Fibroblast of the aortic adventitia (primary cell): ENCODE data around the gene RDH14. TPM values are rescaled to one million over a fixed set of nuclear protein-coding genes. Genes with fewer than 3 reads are reported as not detected.
A peak's percentile ranks its signal among the peaks of the same experiment; 100 is the strongest.

Experiments used
- DNase-seq: peaks from one replicate; pipeline ENCODE4 v3.0.0-alpha.2; 2010; ENCODE audit warnings: low read depth
- H3K4me3 ChIP-seq: 2 replicates; pipeline ENCODE4 v1.5.1; 2011; ENCODE audit warnings: low read depth, mild to moderate bottlenecking, control low read depth, low read length, moderate library complexity
- CTCF ChIP-seq: IDR thresholded peaks from 2 replicates; pipeline ENCODE4 v1.5.1; 2011; ENCODE audit warnings: mild to moderate bottlenecking, low read length, control low read depth, inconsistent platforms; ENCODE audit not compliant: insufficient read depth
- total RNA-seq: library from RNA; depleted of rRNA; stranded (reverse); fragments of >200 nt; gene quantifications from 2 replicates; pipeline ENCODE4 v1.2.3, GENCODE V29; 2012; ENCODE audit warnings: low replicate concordance

RDH14 gene
- total RNA-seq, 1 donor: 40.5 TPM

- H3K4me3 ChIP-seq: no peak overlapping the region
- no peak for DNase-seq
- no peak for TF ChIP-seq CTCF
Measured at GRCh38 chr2:18527326-18527725, 33.1 kb downstream of the RDH14 start.

DNA sequence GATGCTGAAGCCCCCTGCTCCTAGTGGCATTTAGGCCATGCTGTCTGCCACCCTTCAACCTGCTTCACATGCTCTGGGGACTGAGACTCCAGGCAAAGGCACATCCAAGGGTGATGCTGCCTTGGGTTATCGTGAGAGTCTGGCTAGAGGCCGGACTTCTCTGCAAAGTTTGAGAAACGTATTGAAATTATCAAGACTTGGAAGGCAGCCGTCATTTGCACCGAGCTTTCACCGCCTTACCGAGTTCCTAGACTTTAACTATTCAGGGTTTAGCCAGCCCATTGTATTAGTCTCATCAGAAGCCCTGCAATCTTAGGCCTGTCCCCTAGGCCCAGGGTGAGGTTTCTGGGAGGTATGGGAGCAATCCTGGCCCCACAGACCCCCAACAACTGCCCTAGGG is 34.0 kb downstream of the RDH14 start:
- no peak overlapping the region for H3K4me3 ChIP-seq
- TF ChIP-seq CTCF: no peak
- peak; percentile 62 for DNase-seq

GRCh38 chr2:18525852-18526251 is 34.6 kb downstream of the RDH14 start:
- TF ChIP-seq CTCF: no peak
- no peak for DNase-seq
- no peak overlapping the region for H3K4me3 ChIP-seq

GRCh38 chr2:18525236-18525635 is 35.2 kb downstream of the RDH14 start:
- no peak for DNase-seq
- H3K4me3 ChIP-seq: no peak overlapping the region
- no peak for TF ChIP-seq CTCF

DNA sequence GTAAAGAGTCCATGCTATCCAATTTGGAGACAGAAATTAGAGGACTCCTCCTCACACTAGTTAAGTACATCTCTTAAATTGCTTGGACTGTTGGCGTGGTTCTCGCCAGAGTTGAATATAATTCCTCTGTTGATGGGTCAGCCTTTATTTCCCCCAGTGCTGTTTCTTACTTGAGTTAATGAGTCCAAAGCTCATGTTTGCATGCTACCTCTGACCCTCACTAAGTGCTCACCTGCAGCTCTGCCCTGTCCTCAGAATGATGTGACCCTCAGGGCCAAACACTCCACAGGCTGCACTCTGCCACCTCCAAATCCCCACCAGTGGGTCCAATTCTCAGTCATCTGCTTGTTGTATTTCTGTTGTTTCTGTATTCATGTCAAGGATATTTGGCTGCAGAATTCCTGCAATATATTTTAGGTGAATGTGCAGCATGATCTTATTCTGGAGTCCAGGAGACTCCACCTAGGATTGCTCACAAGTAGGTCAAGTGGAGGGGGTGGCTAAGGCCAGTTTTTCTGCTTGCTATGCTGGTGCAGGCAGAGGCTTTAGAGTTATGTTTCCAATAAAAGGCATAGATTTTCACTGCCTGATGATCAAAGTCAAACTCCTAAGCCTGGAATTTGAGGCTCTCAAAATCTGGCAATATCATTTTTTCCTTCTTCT is 37.8 kb downstream of the RDH14 start:
- peak; percentile 59 for DNase-seq
- H3K4me3 ChIP-seq: no peak overlapping the region
- TF ChIP-seq CTCF: no peak

DNA sequence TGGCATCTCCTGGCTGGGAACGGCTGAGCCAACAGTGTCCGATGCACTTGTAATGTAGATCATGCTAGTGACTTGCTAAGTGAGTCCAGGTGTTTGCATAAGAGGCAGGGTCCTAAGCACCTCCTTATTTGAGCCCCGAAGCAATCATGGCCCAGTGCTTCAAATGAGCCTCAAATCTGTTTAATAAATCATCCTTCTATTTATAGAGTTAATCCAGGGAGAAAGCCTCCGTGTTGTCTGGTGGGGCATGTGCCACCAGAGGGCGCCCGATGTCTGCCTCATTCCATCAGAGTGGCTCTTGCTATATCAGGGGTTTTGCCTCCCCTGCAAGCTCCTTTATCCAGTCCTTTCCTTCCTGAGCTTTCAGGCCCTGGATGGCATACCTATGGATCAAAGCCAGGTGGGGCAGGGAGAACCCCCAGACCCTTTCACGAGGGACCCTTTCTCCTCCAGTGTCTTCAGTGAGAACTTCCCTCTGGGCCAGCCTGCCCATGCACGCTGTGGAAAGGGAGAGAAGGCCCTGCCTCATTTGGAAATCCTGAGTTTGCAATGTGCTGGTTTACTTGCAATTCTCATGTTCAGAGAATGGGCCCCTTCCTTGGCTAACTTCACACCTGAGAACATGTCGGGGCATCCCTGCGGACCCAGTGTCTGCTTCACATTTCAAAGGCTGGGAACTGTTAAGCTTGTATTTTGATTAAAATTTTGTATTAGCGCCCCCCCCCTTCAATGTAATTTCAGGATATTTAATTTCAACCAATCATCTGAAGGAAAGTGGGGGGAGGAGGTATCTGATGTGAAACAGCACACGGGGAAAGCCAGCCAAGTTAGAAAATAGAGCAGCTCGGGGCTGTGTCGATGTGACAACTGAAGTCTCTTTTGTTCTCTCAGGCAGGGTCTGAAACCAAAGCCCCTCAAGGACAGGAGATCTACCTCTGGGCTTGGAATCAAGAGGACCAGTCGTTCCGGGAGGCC is 39.7 kb downstream of the RDH14 start:
- TF ChIP-seq CTCF: peak; percentile 94
- H3K4me3 ChIP-seq: no peak overlapping the region
- DNase-seq: peak; percentile 94
